Coronary artery (tissue), 2 donors: ENCODE data around the gene HTRA2.

ENCODE experiments used
- DNase-seq: peaks from one replicate; pipeline ENCODE4 v3.0.0-alpha.2; 2017; ENCODE audit warnings: low spot score
- H3K27ac ChIP-seq, 2 donors: fragments of 200-600 bp; sonication (generic); one replicate each; pipeline ENCODE4 v1.5.1; 2016 to 2019
- H3K4me3 ChIP-seq: fragments of 200-600 bp; sonication (generic); 2 replicates; pipeline ENCODE4 v1.5.1; 2016; ENCODE audit warnings: mild to moderate bottlenecking, moderate library complexity
- TF ChIP-seq, protein P1 (sequence below): fragments of 200-600 bp; sonication (generic); IDR thresholded peaks from one replicate; pipeline ENCODE4 v1.5.1; 2019; ENCODE audit warnings: antibody characterized with exemption

Gene HTRA2

DNA sequence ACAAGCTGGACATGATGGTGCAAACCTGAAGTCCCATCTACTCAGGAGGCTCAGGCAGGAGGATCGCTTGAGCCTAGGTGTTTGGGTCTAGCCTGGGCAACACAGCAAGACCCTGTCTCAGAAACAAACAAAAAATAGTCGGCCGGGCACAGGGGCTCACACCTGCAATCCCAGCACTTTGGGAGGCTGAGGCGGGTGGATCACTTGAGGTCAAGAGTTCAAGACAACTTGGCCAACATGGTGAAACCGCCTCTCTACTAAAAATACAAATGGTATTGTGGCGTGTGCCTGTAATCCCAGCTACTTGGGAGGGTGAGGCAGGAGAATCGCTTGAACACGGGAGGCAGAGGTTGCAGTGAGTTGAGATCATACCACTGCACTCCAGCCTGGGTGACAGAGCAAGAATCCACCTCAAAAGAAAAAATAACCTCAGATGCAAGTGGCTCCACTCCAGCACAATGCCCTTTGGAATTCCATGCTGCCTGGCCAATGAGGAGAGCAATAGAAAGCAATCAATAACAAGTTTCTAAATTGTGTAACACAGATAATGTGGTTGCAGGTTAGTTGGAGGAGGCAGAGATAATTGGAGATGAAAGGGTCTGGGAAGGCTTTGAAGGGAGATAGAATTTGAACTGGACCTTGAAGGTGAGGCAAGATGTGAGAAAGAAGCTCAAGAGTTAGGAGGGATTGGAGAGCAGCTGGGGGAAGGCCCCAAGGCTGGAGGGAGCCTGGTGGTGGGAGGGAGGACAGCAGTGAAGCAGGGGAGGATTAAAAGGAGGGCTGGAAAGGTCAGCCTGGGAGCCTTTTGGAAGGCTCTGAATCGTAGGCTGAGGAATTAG is 40.9 kb upstream of the HTRA2 start:
- TF ChIP-seq, protein P1, sequence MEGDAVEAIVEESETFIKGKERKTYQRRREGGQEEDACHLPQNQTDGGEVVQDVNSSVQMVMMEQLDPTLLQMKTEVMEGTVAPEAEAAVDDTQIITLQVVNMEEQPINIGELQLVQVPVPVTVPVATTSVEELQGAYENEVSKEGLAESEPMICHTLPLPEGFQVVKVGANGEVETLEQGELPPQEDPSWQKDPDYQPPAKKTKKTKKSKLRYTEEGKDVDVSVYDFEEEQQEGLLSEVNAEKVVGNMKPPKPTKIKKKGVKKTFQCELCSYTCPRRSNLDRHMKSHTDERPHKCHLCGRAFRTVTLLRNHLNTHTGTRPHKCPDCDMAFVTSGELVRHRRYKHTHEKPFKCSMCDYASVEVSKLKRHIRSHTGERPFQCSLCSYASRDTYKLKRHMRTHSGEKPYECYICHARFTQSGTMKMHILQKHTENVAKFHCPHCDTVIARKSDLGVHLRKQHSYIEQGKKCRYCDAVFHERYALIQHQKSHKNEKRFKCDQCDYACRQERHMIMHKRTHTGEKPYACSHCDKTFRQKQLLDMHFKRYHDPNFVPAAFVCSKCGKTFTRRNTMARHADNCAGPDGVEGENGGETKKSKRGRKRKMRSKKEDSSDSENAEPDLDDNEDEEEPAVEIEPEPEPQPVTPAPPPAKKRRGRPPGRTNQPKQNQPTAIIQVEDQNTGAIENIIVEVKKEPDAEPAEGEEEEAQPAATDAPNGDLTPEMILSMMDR: no peak
- Histone ChIP-seq H3K27ac (no peak overlapping the region), H3K4me3 (no peak overlapping the region)
- DNase-seq: no peak

DNA sequence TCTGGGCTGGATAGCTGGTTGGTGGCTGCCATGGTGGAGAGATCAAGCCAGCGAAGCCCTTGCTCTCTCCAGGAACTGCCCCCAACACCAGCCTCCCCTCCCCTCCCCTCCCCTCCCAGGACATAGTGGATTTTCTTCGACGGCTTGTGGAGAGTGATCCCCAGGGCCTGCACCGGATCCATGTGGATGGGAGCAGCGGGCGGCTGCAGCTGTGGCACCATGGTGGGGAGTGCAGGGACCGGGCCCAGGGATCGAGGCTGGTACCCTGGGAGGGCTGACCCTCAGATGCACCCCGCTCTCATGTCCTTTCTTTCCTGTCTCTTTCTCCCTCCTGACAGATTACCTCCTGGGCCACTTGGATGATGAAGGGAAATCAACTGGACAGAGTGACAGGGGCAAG is 39.8 kb upstream of the HTRA2 start:
- Histone ChIP-seq H3K4me3 (no peak overlapping the region), H3K27ac (no peak overlapping the region)
- TF ChIP-seq, protein P1: no peak
- no peak for DNase-seq

DNA sequence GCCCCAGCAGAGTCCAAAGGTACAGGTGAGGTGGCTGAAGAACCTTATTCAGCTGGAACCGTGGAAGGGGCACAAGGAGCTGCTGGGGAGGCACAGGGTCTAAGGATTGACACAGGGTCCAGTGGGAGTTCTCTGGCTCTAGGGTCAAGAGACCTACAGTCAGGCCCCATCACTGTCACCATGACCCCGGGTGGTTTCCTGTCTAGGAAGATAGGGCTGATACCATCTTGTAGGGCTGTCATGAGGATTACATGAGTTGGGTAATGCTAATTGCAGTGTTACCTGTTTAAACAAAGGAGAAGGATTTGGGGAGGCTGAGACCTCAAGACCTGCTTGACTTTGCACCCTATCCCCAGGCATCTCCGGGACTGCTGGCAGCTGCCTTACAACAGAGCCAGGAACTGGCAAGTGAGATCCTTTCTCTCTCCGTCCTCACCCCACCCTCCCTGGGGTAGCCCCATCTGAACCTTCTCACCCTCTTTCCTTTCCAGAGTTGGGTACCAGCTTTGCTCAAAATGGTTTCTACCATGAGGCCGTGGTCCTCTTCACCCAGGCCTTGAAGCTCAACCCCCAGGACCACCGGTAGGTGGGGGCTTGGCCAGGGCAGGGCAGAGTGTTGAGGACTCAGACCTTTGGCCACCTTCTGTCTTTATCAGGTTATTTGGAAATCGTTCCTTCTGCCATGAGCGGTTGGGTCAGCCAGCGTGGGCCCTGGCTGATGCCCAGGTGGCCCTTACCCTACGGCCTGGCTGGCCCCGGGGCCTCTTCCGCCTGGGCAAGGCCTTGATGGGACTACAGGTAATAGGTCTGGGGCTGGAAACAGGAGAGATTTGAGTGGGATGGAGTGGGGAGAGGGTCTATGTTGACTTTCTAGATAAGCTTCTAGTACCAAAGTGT is 37.8 kb upstream of the HTRA2 start:
- TF ChIP-seq, protein P1: no peak

DNA sequence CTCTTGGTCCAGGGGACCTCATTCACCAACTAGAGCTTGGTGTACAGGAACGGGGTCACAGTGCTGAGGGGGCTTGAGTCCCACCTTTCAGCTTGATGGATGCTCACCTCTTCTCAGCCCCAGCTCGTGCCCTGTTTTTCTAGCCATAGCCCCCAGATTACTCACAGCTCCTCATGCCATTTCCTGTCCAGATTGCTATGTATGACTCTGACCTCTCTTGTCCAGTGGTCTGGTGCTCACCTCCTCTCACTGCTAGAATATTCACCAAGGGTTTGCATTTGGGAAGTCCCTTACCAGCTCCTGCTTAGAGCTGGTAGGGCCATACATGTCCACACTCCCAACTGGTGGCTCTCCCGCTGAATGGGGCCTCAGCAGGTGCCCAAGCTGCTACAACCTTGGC is 36.2 kb upstream of the HTRA2 start:
- DNase-seq: no peak
- no peak overlapping the region for H3K4me3 ChIP-seq
- TF ChIP-seq, protein P1: no peak
- no peak overlapping the region for H3K27ac ChIP-seq

More for the DNA sequence above, 37.8 kb upstream of the HTRA2 start:
- no peak overlapping the region for H3K27ac ChIP-seq
- H3K4me3 ChIP-seq: no peak overlapping the region
- no peak for DNase-seq

DNA sequence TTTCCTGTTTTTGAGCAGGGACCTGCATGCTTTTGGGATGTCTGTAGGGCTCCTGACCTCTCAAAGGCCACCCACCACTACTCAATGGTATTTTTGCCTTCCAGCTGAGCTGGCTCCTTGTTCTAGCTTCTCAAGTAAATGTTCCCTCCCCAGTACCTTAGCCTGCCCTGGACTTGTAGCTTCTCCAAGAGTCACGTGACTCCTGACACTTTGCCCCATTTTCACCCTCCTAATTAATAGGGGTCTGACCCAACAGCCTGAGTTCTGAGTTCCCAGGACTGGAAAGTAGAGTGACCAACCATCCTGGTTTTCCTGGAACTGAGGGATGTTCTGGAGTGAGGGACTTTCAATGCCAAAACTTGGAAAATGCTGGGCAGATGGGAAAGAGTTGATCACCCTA is 34.3 kb upstream of the HTRA2 start:
- Histone ChIP-seq H3K27ac (no peak overlapping the region), H3K4me3 (no peak overlapping the region)
- no peak for DNase-seq
- TF ChIP-seq, protein P1: no peak

DNA sequence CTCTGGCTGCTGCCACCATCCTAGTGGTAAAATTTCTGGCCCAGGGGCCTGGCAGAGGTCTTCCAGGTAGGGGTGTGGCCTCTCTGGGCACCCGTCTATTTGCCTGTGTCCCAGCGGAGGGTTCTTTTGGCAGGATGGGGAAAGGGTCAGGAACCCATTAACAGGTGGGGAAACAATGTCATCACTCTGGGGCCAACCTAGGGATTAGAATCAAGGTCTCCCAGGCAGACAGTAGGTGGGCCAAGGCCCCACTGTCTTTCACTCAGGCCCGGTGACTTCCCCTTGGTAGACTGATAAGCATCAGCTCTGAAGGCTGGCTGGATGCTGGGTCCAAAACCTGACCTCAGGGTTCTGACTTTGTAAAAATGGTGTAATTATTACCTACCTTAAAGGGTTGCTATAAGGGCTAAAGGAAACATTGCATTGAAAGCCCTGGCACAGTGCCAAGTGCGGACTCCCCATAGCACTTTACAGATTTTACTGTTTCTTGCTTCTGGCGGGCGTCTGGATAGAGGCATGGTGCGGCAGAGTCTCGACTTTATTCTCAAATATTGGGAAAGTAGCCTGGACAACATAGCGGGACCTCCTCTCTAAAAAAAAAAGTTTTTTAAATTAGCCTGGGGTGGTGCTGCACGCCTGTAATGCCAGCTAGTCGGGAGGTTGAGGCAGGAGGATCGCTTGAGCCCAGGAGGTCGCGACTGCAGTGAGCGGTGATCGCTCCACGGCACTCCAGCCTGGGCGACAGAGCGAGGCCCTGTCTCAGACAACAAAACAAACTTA is 32.5 kb upstream of the HTRA2 start:
- TF ChIP-seq, protein P1: no peak
- DNase-seq: no peak
- Histone ChIP-seq H3K27ac (no peak overlapping the region), H3K4me3 (peak overlapping the region; percentile 65)
